Measurements from ENCODE around the gene PTPRU.

PTPRU gene

GRCh38 chr1:29360768-29361167, 124.4 kb downstream of the PTPRU start:
- ChIA-PET POLR2A (no interaction called here), CTCF (interaction anchor here (0.7 kb wide), 1 partner anchor 13 kb away, joined by 3 read pairs; no protein-coding TSS in a partner anchor)
- TF ChIP-seq LEF1 (IDR thresholded peaks at IDR 0.05; ENCODE audit: borderline replicate concordance) (no peak), FOXM1 (IDR thresholded peaks at IDR 0.05; ENCODE audit: borderline replicate concordance) (no peak), PKNOX1 (IDR thresholded peaks at IDR 0.05) (no peak)
- no peak for DNase-seq (ENCODE audit: extremely low spot score)

- no peak for DNase-seq (ENCODE audit: extremely low spot score)
- TF ChIP-seq NFRKB (IDR thresholded peaks at IDR 0.05) = no peak
- no peak for TF ChIP-seq PKNOX1 (IDR thresholded peaks at IDR 0.05)
- POLR2A ChIA-PET = no interaction called here
- CTCF ChIA-PET = interaction anchor here (0.7 kb wide), 1 partner anchor 952 kb away, joined by 3 read pairs; no protein-coding TSS in a partner anchor
These were observed 125.4 kb downstream of the PTPRU start for GRCh38 chr1:29361686-29362085.

- TF ChIP-seq FOXA1 (IDR thresholded peaks at IDR 0.05) (no peak), NFRKB (IDR thresholded peaks at IDR 0.05) (no peak), SP1 (IDR thresholded peaks at IDR 0.05) (no peak), CTBP1 (IDR thresholded peaks at IDR 0.05; ENCODE audit: borderline replicate concordance) (no peak), HDGF (IDR thresholded peaks at IDR 0.05; ENCODE audit: borderline replicate concordance) (no peak), ZNF384 (IDR thresholded peaks at IDR 0.05) (no peak), TARDBP (IDR thresholded peaks at IDR 0.05) (no peak), FOXK2 (IDR thresholded peaks at IDR 0.05) (no peak), FOXM1 (IDR thresholded peaks at IDR 0.05; ENCODE audit: borderline replicate concordance) (no peak), LEF1 (IDR thresholded peaks at IDR 0.05; ENCODE audit: borderline replicate concordance) (no peak), BHLHE40 (IDR thresholded peaks at IDR 0.05; ENCODE audit: borderline replicate concordance) (no peak), PKNOX1 (IDR thresholded peaks at IDR 0.05) (no peak)
- DNase-seq (ENCODE audit: extremely low spot score) = no peak
- ChIA-PET POLR2A (no interaction called here), CTCF (interaction anchor here (0.7 kb wide), 1 partner anchor 952 kb away, joined by 3 read pairs; no protein-coding TSS in a partner anchor)
These were observed 125.8 kb downstream of the PTPRU start for GRCh38 chr1:29362116-29362515.

GRCh38 chr1:29362764-29363163, 126.4 kb downstream of the PTPRU start:
- no peak for TF ChIP-seq ELF4 (IDR thresholded peaks at IDR 0.05)
- TF ChIP-seq FOXA1 (IDR thresholded peaks at IDR 0.05) = no peak
- no peak for TF ChIP-seq NFRKB (IDR thresholded peaks at IDR 0.05)
- TF ChIP-seq FOXM1 (IDR thresholded peaks at IDR 0.05; ENCODE audit: borderline replicate concordance) = no peak
- no peak for TF ChIP-seq FOXK2 (IDR thresholded peaks at IDR 0.05)
- TF ChIP-seq CTBP1 (IDR thresholded peaks at IDR 0.05; ENCODE audit: borderline replicate concordance) = no peak
- no peak for TF ChIP-seq BHLHE40 (IDR thresholded peaks at IDR 0.05; ENCODE audit: borderline replicate concordance)
- TF ChIP-seq SUZ12 (IDR thresholded peaks at IDR 0.05) = no peak
- no peak for TF ChIP-seq L3MBTL2 (conservative IDR thresholded peaks at IDR 0.05)
- no peak for TF ChIP-seq SP1 (IDR thresholded peaks at IDR 0.05)
- TF ChIP-seq ZNF384 (IDR thresholded peaks at IDR 0.05) = no peak
- no peak for TF ChIP-seq HDGF (IDR thresholded peaks at IDR 0.05; ENCODE audit: borderline replicate concordance)
- no peak for TF ChIP-seq TARDBP (IDR thresholded peaks at IDR 0.05)
- TF ChIP-seq LEF1 (IDR thresholded peaks at IDR 0.05; ENCODE audit: borderline replicate concordance) = no peak
- TF ChIP-seq PKNOX1 (IDR thresholded peaks at IDR 0.05) = no peak
- TF ChIP-seq ARNT (IDR thresholded peaks at IDR 0.05) = no peak
- CTCF ChIA-PET = no interaction called here
- no peak for DNase-seq (ENCODE audit: extremely low spot score)
- POLR2A ChIA-PET = no interaction called here

- POLR2A ChIA-PET = no interaction called here
- CTCF ChIA-PET = interaction anchor here (0.6 kb wide), 1 partner anchor 32 kb away, joined by 4 read pairs; no protein-coding TSS in a partner anchor
- DNase-seq (ENCODE audit: extremely low spot score) = no peak
- TF ChIP-seq L3MBTL2 (conservative IDR thresholded peaks at IDR 0.05) (no peak), LEF1 (IDR thresholded peaks at IDR 0.05; ENCODE audit: borderline replicate concordance) (no peak), FOXK2 (IDR thresholded peaks at IDR 0.05) (no peak), ZNF384 (IDR thresholded peaks at IDR 0.05) (no peak), NFRKB (IDR thresholded peaks at IDR 0.05) (no peak), FOXA1 (IDR thresholded peaks at IDR 0.05) (no peak), FOXM1 (IDR thresholded peaks at IDR 0.05; ENCODE audit: borderline replicate concordance) (no peak), SUZ12 (IDR thresholded peaks at IDR 0.05) (no peak), BHLHE40 (IDR thresholded peaks at IDR 0.05; ENCODE audit: borderline replicate concordance) (no peak), TARDBP (IDR thresholded peaks at IDR 0.05) (no peak), SP1 (IDR thresholded peaks at IDR 0.05) (no peak)
These were observed 127.2 kb downstream of the PTPRU start for GRCh38 chr1:29363536-29363935.

- DNase-seq (ENCODE audit: extremely low spot score) = no peak
- ChIA-PET CTCF (interaction anchor here (0.6 kb wide), 1 partner anchor 32 kb away, joined by 4 read pairs; no protein-coding TSS in a partner anchor), POLR2A (no interaction called here)
- TF ChIP-seq LEF1 (IDR thresholded peaks at IDR 0.05; ENCODE audit: borderline replicate concordance) (no peak), HDGF (IDR thresholded peaks at IDR 0.05; ENCODE audit: borderline replicate concordance) (no peak)
These were observed 127.9 kb downstream of the PTPRU start for GRCh38 chr1:29364101-29364678.

Data from HEK293T (cell line).